ENCODE data around the gene PLBD2. TPM values are rescaled to one million over a fixed set of nuclear protein-coding genes. Genes with fewer than 3 reads are reported as not detected.

PLBD2 gene
- total RNA-seq, 1 experiment from 2014 or later, result 30.7 TPM

GRCh38 chr12:113314121-113314529 is 44.3 kb upstream of the PLBD2 start:
- DNase-seq, result no peak
- no peaks in the 10 kb centered on the region for H3K27me3 ChIP-seq (ENCODE audit: insufficient read depth, low read depth)
- no peaks in the 10 kb centered on the region for H3K79me2 ChIP-seq (ENCODE audit: low read depth)
- POLR2A ChIA-PET (ENCODE audit: unreplicated experiment), result no interaction called here
- no peak for TF ChIP-seq EZH2 (IDR thresholded peaks at IDR 0.05; ENCODE audit: low read depth)
- TF ChIP-seq, protein P1, sequence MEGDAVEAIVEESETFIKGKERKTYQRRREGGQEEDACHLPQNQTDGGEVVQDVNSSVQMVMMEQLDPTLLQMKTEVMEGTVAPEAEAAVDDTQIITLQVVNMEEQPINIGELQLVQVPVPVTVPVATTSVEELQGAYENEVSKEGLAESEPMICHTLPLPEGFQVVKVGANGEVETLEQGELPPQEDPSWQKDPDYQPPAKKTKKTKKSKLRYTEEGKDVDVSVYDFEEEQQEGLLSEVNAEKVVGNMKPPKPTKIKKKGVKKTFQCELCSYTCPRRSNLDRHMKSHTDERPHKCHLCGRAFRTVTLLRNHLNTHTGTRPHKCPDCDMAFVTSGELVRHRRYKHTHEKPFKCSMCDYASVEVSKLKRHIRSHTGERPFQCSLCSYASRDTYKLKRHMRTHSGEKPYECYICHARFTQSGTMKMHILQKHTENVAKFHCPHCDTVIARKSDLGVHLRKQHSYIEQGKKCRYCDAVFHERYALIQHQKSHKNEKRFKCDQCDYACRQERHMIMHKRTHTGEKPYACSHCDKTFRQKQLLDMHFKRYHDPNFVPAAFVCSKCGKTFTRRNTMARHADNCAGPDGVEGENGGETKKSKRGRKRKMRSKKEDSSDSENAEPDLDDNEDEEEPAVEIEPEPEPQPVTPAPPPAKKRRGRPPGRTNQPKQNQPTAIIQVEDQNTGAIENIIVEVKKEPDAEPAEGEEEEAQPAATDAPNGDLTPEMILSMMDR (conservative IDR thresholded peaks at IDR 0.05), result no peak
- H3F3A ChIP-seq (ENCODE audit: insufficient read depth, low read depth), result peaks cover 8% of the 10 kb centered on the region
- no peaks in the 10 kb centered on the region for H3K9me3 ChIP-seq (ENCODE audit: insufficient read depth, low read depth)
- no TSS peak for BruUV-seq (replicated peaks)
- H3K36me3 ChIP-seq (ENCODE audit: low read depth), result peaks cover 13% of the 10 kb centered on the region
- H4K20me1 ChIP-seq (ENCODE audit: insufficient read depth), result no peaks in the 10 kb centered on the region; the same call in none of the 2 replicates
- H3K4me3 ChIP-seq, result no peak overlapping the region
- H2AFZ ChIP-seq, result no peak overlapping the region
- no peak overlapping the region for H3K27ac ChIP-seq
- no peaks in the 10 kb centered on the region for H3K4me1 ChIP-seq (replicated peaks; ENCODE audit: insufficient read depth)
- H3K4me2 ChIP-seq, result no peak overlapping the region
- intact Hi-C loops (cut with micrococcal nuclease; ENCODE audit: unreplicated experiment), result loop anchor here (5.0 kb wide), 2 partner anchors 108 to 117 kb away; partner anchors contain the start of gene SDSL
- CTCF ChIA-PET, result no interaction called here
- H3K9me2 ChIP-seq (ENCODE audit: insufficient read depth), result no peaks in the 10 kb centered on the region

DNA sequence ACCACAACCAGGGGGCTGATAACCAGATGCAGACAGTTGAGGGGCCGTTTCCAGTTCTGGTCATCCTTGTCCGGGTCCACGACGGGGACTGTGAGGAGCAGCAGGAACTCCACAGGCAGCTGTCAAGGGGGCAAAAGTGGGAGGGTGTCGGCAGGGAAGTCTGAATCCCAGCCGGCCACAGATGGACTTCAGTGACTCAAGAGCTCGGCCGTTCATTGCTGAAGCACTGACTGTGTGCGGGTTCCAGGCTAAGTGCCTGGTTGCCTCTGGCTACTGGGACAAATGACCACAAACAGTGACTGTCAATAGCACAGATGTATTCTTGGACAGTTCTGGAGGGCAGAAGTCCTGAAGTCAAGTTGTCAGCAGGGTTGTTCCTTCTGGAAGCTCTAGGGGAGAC is 43.0 kb upstream of the PLBD2 start:
- H3F3A ChIP-seq (ENCODE audit: insufficient read depth, low read depth), result peaks cover 8% of the 10 kb centered on the region
- DNase-seq, result no peak
- H3K79me2 ChIP-seq (ENCODE audit: low read depth), result no peaks in the 10 kb centered on the region
- H3K36me3 ChIP-seq (ENCODE audit: low read depth), result peaks cover 9% of the 10 kb centered on the region; the same call in 1 of the 2 replicates
- H3K27ac ChIP-seq, result no peak overlapping the region
- no peaks in the 10 kb centered on the region for H3K9me2 ChIP-seq (ENCODE audit: insufficient read depth)
- H4K20me1 ChIP-seq (ENCODE audit: insufficient read depth), result no peaks in the 10 kb centered on the region; the same call in none of the 2 replicates
- ChIA-PET POLR2A (ENCODE audit: unreplicated experiment) (no interaction called here), CTCF (no interaction called here)
- no peak overlapping the region for H3K4me2 ChIP-seq
- intact Hi-C loops (cut with micrococcal nuclease; ENCODE audit: unreplicated experiment), result no loop called here
- H3K9me3 ChIP-seq (ENCODE audit: insufficient read depth, low read depth), result no peaks in the 10 kb centered on the region
- no TSS peak for BruUV-seq (replicated peaks)
- H3K27me3 ChIP-seq (ENCODE audit: insufficient read depth, low read depth), result no peaks in the 10 kb centered on the region
- H3K4me3 ChIP-seq, result no peak overlapping the region
- no peaks in the 10 kb centered on the region for H3K4me1 ChIP-seq (replicated peaks; ENCODE audit: insufficient read depth)
- TF ChIP-seq EZH2 (IDR thresholded peaks at IDR 0.05; ENCODE audit: low read depth), result no peak
- TF ChIP-seq, protein P1 (conservative IDR thresholded peaks at IDR 0.05), result no peak
- H2AFZ ChIP-seq, result no peak overlapping the region

- H3K36me3 ChIP-seq (ENCODE audit: low read depth), result peaks cover 9% of the 10 kb centered on the region; the same call in 1 of the 2 replicates
- no peak overlapping the region for H3K4me3 ChIP-seq
- H4K20me1 ChIP-seq (ENCODE audit: insufficient read depth), result no peaks in the 10 kb centered on the region; the same call in none of the 2 replicates
- POLR2A ChIA-PET (ENCODE audit: unreplicated experiment), result no interaction called here
- no peaks in the 10 kb centered on the region for H3K27me3 ChIP-seq (ENCODE audit: insufficient read depth, low read depth)
- no peaks in the 10 kb centered on the region for H3K9me3 ChIP-seq (ENCODE audit: insufficient read depth, low read depth)
- intact Hi-C loops (cut with micrococcal nuclease; ENCODE audit: unreplicated experiment), result no loop called here
- H3K4me2 ChIP-seq, result no peak overlapping the region
- no peaks in the 10 kb centered on the region for H3K9me2 ChIP-seq (ENCODE audit: insufficient read depth)
- CTCF ChIA-PET, result no interaction called here
- no peaks in the 10 kb centered on the region for H3K4me1 ChIP-seq (replicated peaks; ENCODE audit: insufficient read depth)
- H3F3A ChIP-seq (ENCODE audit: insufficient read depth, low read depth), result peaks cover 8% of the 10 kb centered on the region
- no peak overlapping the region for H3K27ac ChIP-seq
- DNase-seq, result no peak
- H2AFZ ChIP-seq, result no peak overlapping the region
- no TSS peak for BruUV-seq (replicated peaks)
- no peak for TF ChIP-seq EZH2 (IDR thresholded peaks at IDR 0.05; ENCODE audit: low read depth)
- TF ChIP-seq, protein P1 (conservative IDR thresholded peaks at IDR 0.05), result peak; percentile 30; the same call in 1 of the 2 replicates
- no peaks in the 10 kb centered on the region for H3K79me2 ChIP-seq (ENCODE audit: low read depth)
These were observed 42.2 kb upstream of the PLBD2 start for GRCh38 chr12:113316155-113316554.

Data from PC-9 (cell line).